ENCODE measurements around the gene KCMF1. TPM values are rescaled to one million over a fixed set of nuclear protein-coding genes. Genes with fewer than 3 reads are reported as not detected.

KCMF1 gene
- polyA plus RNA-seq, 3 donors from 2014 or later = 19.4 to 29.2 (median 25.5) TPM

DNA sequence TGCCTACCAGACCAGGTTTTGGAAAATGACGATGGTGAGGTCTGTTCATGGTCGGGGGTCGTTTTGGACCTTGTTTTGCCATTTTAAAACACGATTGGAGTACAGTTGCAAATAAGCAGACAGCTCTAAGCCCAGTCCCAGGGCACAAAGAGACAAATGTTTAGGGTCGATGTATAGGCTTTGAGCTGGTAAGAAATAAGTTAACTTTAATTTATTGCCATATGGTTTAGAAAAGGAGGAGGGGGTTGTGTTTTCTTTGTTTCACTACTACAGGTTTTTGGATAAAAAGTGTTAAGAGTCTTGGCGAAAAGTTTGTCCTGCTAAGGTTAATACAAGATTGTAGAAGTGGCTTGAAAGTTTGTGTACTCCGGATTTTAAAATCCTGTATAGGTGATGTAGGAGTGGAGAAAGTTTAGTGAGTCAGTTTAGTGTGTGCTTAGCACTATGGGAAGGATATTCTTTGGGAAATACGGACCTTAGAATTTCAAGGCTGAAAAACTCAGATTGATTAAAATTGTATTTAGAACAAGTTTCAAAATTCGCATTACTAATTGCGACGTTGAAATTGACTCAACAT is 1.3 kb downstream of the KCMF1 start:
- peak overlapping the region; percentile 93 to 97 (median 95) for H3K27ac Mint-ChIP-seq

DNA sequence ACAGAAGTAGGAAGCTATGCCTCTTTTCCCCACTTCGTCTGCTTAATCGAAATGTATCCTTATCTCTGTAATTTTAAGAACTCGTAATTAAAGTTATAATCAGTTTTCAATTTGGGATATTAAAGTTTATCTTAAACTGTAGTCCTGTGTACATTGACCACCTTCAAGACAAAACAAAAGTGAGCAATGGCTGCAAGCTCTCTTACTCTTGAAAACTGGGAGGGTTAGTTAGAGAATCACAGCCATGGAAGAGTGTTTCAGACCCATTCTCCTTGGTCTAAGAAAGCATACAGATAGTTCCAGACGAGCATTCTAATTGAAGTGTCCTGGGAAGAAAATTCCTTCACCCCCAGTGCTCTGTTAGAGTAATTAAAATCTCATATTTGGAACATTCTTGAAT is 2.0 kb downstream of the KCMF1 start:
- H3K27me3 Mint-ChIP-seq (ENCODE audit: low read depth in 3 of 3) = peaks cover 3 to 18% (median 10%) of the 10 kb centered on the region in 3 donors

More for the DNA sequence above, 1.3 kb downstream of the KCMF1 start:
- peaks cover 61 to 70% of the 10 kb centered on the region in 2 donors for H3K4me1 Mint-ChIP-seq
- H3K4me3 Mint-ChIP-seq = peak overlapping the region; percentile 84 to 92 (median 85)
- peaks cover 3 to 18% (median 10%) of the 10 kb centered on the region in 3 donors for H3K27me3 Mint-ChIP-seq (ENCODE audit: low read depth in 3 of 3)
- no peak for DNase-seq
- H3K9me3 Mint-ChIP-seq = no peaks in the 10 kb centered on the region
- H3K36me3 Mint-ChIP-seq = peaks cover 0 to 5% (median 4%) of the 10 kb centered on the region in 3 donors

DNA sequence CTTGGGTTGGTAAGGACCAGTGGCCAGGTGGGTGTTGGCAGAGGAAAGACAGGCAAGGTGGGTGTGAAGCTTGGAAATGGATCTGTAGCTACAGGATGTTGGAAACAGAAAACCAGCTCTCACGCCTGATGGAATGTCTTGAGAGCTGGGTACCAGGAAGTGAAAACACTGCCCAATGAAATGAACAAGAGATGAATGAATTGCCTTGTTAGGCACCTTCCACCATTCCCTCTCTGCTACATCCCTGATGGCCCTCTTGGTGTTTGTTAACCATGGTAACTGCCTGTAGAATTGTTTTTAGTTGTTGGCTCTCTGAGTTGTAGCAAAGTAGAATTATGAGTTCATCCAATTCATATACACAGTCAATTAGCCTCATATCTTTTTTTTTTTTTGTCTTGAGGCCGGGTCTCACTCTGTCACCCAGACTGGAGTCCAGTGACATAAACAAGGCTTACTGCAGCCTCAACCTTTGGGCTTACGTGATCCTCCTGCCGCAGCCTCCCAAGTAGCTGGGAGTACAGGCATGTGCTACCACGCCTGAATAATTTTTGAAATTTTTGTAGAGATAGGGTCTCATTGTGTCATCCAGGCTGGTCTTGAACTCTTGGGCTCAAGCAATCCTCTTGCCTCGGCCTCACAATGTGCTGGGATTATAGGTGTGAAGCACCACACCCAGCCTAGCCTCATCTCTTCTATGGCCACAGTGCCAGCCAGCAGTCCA is 9.5 kb downstream of the KCMF1 start:
- Mint-ChIP-seq H3K4me1 (peaks cover 65 to 69% of the 10 kb centered on the region in 2 donors), H3K36me3 (no peaks in the 10 kb centered on the region), H3K27ac (peak overlapping the region; percentile 4 to 67 (median 39)), H3K4me3 (peak overlapping the region; percentile 13 to 55 (median 48)), H3K27me3 (ENCODE audit: low read depth in 3 of 3) (peaks cover 0 to 3% (median 0%) of the 10 kb centered on the region in 3 donors), H3K9me3 (no peaks in the 10 kb centered on the region)
- DNase-seq = no peak

More for the DNA sequence above, 2.0 kb downstream of the KCMF1 start:
- Mint-ChIP-seq H3K27ac (peak overlapping the region; percentile 89 to 97 (median 94)), H3K36me3 (peaks cover 0 to 5% (median 4%) of the 10 kb centered on the region in 3 donors), H3K4me1 (peaks cover 65 to 73% of the 10 kb centered on the region in 2 donors), H3K9me3 (no peaks in the 10 kb centered on the region), H3K4me3 (peak overlapping the region; percentile 62 to 92 (median 85))
- DNase-seq = no peak

DNA sequence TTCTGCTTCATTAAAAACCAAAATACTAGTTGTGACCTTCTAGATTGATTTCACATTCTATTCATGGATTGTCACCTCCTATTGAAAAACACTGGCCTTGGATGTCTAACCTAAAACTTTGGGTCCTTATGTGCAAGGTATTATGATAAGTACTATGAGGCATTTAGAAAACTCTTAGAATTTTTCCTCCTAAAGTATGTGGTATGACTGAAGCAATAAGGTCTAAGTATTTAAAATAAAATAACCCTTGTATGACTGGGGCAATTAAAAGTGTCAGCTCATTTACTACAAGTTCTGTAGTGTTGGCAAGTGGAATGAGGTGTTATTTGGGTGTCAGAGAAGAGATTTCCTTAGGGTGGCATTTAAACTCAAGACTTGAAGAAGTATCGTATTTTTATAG is 15.1 kb downstream of the KCMF1 start:
- Mint-ChIP-seq H3K4me3 (peak overlapping the region in 3 of 5 donors; percentile 1 to 67 (median 8)), H3K27me3 (ENCODE audit: low read depth in 3 of 3) (no peaks in the 10 kb centered on the region), H3K27ac (peak overlapping the region in 4 of 6 donors; percentile 53 to 87 (median 60)), H3K4me1 (peaks cover 21 to 54% of the 10 kb centered on the region in 2 donors), H3K36me3 (no peaks in the 10 kb centered on the region), H3K9me3 (no peaks in the 10 kb centered on the region)
- DNase-seq = no peak

DNA sequence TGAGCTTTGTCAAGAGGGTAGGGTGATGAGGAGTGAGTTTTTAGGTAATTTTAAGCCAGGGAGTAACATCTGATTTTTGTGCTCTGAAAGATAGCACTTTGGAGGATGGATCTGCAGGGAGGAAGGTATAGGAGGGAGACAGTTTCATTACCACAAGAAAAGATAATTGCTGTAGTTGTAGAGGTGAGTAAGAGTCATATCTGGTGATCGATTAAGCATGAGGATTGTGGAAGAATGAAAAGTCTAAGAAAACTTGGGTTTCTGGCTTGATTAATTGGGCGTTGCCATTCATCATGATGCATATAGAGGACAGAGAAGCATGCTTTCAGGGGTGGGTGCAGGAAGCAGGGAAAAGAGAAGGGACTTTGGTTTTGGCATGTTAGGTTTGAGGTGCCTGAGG is 18.5 kb downstream of the KCMF1 start:
- Mint-ChIP-seq H3K4me1 (peaks cover 6 to 39% of the 10 kb centered on the region in 2 donors), H3K27ac (no peak overlapping the region), H3K27me3 (ENCODE audit: low read depth in 3 of 3) (no peaks in the 10 kb centered on the region), H3K4me3 (no peak overlapping the region), H3K36me3 (no peaks in the 10 kb centered on the region), H3K9me3 (no peaks in the 10 kb centered on the region)
- no peak for DNase-seq

DNA sequence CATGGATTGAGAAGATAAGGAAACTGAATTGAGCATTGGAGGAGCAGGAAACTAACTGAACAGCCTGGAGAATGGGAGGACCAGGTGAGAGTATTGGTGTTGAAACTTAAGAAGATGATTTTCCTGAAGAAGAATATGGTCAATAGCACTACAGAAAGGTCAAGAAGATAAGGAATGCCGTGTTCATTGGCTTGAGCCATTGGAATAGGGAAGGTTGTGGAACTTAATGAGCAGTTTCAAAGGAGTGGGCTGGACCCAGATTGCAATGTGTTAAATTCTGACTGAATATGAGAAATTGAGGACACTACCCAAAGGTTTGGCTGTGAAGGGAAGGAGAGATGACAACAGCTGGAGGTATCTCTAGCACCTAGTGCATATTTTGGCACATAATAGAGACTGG is 19.0 kb downstream of the KCMF1 start:
- no peaks in the 10 kb centered on the region for H3K36me3 Mint-ChIP-seq
- no peaks in the 10 kb centered on the region for H3K9me3 Mint-ChIP-seq
- no peaks in the 10 kb centered on the region for H3K27me3 Mint-ChIP-seq (ENCODE audit: low read depth in 3 of 3)
- no peak overlapping the region for H3K27ac Mint-ChIP-seq
- DNase-seq = no peak
- H3K4me1 Mint-ChIP-seq = peaks cover 6 to 34% of the 10 kb centered on the region in 2 donors
- H3K4me3 Mint-ChIP-seq = no peak overlapping the region

DNA sequence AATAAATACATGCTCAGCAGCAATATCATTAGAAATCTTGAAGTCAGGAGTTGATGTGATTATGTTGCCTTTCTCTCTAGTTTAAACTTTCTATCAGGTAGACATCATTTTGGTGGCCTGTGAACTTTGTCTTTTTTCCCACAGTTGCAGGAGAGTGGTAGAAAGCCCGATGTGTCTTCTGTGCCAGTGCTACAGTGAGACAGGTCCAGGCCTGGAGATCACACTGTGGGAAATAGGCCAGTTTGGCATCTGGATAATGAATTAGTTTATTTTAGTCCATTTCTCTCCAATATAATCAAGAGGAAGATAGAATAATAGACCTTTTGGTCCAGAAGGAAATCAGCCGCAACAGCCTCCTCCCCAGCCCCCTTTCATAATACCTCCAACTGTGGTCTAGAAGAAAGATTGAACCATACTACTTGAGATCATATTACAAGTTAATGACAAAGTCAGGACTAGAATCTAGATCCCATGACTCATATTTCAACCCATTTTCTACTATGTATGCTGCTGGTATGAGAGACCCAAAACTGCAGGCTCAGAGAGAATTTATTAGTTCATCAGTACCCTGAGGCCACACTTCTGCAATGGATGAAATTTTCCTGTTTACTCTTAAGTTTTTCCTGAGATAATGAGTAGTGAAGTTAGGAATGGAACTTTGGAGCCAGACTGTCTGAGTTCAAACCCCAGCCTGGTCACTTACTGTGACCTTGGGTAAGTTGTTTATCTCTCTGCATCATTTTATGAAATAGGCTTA is 20.6 kb downstream of the KCMF1 start:
- Mint-ChIP-seq H3K9me3 (no peaks in the 10 kb centered on the region), H3K36me3 (no peaks in the 10 kb centered on the region), H3K27me3 (ENCODE audit: low read depth in 3 of 3) (no peaks in the 10 kb centered on the region), H3K4me1 (peaks cover 23 to 30% of the 10 kb centered on the region in 2 donors), H3K27ac (peak overlapping the region in 3 of 6 donors; percentile 4 to 29 (median 11)), H3K4me3 (no peak overlapping the region)
- no peak for DNase-seq

DNA sequence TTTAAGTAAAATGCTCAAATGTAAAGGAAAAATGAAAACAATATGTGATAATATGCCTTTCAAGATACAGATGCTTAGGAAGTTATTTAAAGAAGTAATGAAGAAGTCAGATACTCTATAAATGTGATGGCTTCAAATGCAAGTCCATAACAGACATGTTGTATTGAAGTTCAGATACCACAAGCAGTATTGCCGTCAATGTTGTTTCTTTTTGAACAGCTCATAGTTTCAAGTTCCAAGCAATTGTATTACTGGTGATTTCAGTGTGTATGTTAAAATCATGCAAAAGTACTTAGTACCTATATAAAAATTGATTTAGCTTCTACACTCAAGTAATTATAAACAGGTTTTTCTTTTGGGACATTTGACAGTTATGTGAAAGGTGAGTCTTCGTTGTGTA is 24.9 kb downstream of the KCMF1 start:
- Mint-ChIP-seq H3K4me1 (peaks cover 38 to 49% of the 10 kb centered on the region in 2 donors), H3K27me3 (ENCODE audit: low read depth in 3 of 3) (no peaks in the 10 kb centered on the region), H3K9me3 (no peaks in the 10 kb centered on the region), H3K36me3 (no peaks in the 10 kb centered on the region), H3K27ac (peak overlapping the region in 2 of 6 donors; percentile 43 to 69), H3K4me3 (no peak overlapping the region)
- DNase-seq = no peak

DNA sequence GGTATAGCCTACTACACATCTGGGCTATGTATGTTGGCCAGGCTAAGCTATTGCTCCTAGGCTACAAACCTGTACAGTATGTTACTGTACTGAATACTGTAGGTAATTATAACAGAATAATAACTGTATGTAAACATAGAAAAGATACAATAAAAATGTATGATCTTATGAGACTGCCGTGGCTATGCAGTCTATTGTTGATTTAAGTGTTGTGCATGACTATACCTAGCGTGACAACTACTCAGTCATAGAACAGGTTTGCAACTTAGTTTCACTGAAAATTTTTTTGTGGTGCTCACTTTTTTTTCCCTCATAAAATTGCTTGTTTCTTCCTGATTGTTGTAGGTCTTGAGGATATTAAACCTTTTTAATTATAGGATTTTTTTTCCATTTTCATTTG is 25.9 kb downstream of the KCMF1 start:
- H3K4me3 Mint-ChIP-seq = no peak overlapping the region
- H3K9me3 Mint-ChIP-seq = no peaks in the 10 kb centered on the region
- peak overlapping the region in 2 of 6 donors; percentile 19 to 62 for H3K27ac Mint-ChIP-seq
- H3K27me3 Mint-ChIP-seq (ENCODE audit: low read depth in 3 of 3) = no peaks in the 10 kb centered on the region
- DNase-seq = no peak
- peaks cover 44 to 56% of the 10 kb centered on the region in 2 donors for H3K4me1 Mint-ChIP-seq
- H3K36me3 Mint-ChIP-seq = no peaks in the 10 kb centered on the region

DNA sequence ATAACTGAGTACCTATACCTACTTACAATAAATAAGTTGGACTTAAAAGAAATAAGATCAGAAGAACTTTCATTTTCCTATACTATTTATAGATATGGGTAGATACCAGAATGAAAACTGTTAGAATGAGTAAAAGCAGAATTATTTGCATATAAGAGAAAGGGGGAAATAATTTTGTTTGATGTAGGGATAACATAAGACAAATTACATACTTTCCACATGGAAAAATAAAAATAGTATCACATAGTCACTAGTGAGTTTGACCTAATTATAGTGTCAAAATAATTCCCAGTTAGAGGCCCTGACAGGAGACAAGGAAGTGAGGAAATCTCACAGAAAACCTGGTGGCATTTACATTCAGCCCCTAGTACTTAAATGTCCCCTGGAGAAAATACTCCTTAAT is 28.6 kb downstream of the KCMF1 start:
- H3K9me3 Mint-ChIP-seq = no peaks in the 10 kb centered on the region
- H3K4me1 Mint-ChIP-seq = peaks cover 53 to 73% of the 10 kb centered on the region in 2 donors
- H3K4me3 Mint-ChIP-seq = peak overlapping the region in 1 of 5 donors; percentile 27
- peak overlapping the region in 1 of 6 donors; percentile 18 for H3K27ac Mint-ChIP-seq
- no peaks in the 10 kb centered on the region for H3K36me3 Mint-ChIP-seq
- no peaks in the 10 kb centered on the region for H3K27me3 Mint-ChIP-seq (ENCODE audit: low read depth in 3 of 3)
- DNase-seq = no peak

DNA sequence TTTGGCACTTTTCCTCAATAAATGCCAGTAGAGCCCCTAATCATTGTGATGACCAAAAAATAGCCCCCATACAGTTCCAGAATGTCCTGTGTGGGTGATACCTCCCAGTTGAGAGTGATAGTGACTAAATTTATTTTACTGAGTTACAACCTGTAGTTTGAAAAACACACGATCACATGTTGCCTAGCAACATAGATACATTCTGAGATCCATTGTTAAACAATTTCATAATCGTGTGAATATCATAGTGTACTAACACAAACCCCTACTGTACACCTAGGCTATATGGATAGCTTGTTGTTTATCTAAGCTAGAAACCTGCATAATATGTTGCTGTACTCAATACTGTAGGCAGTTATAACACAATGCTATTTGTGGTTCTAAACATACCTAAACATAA is 30.6 kb downstream of the KCMF1 start:
- Mint-ChIP-seq H3K36me3 (no peaks in the 10 kb centered on the region), H3K9me3 (no peaks in the 10 kb centered on the region), H3K27ac (peak overlapping the region in 3 of 6 donors; percentile 27 to 57 (median 42)), H3K27me3 (ENCODE audit: low read depth in 3 of 3) (no peaks in the 10 kb centered on the region), H3K4me3 (no peak overlapping the region), H3K4me1 (peaks cover 52 to 68% of the 10 kb centered on the region in 2 donors)
- DNase-seq = no peak

DNA sequence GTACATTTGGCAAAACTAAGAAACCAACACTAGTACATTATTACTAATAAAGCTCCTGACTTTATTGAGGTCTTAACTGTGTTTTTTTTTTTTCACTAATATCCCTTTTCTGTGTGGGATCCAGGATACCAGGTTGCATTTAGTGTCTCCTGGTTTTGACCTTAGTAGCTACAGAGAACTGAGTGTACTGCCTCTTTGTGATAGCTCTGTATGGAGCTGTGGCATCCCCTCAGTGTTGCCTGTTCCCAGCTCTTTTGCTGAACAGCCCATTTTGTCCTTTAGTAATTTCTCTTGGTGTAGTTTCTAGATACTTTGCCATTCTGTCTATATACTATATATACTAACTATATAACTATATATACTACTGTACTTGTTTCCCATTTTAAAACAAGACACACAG is 31.6 kb downstream of the KCMF1 start:
- H3K9me3 Mint-ChIP-seq = no peaks in the 10 kb centered on the region
- peak overlapping the region in 3 of 6 donors; percentile 28 to 40 (median 40) for H3K27ac Mint-ChIP-seq
- H3K4me1 Mint-ChIP-seq = peaks cover 51 to 68% of the 10 kb centered on the region in 2 donors
- no peak overlapping the region for H3K4me3 Mint-ChIP-seq
- H3K27me3 Mint-ChIP-seq (ENCODE audit: low read depth in 3 of 3) = no peaks in the 10 kb centered on the region
- no peak for DNase-seq
- H3K36me3 Mint-ChIP-seq = peaks cover 5 to 6% (median 5%) of the 10 kb centered on the region in 3 donors

DNA sequence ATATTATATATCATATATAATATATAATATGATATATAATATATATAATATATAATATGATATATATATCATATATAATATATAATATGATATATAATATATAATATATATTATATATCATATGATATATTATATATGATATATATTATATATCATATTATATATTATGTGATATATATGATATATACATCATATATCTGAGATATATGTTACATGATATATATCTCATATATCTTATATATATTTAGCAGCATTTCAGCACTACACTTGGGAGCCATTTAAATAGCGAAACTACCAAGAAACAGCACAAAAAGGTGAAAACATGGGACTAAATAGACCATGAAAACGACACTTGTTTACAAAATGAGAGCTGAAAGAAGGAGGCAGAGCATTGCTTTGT is 37.3 kb downstream of the KCMF1 start:
- no peaks in the 10 kb centered on the region for H3K27me3 Mint-ChIP-seq (ENCODE audit: low read depth in 3 of 3)
- H3K36me3 Mint-ChIP-seq = peaks cover 5 to 13% (median 11%) of the 10 kb centered on the region in 3 donors
- peaks cover 66 to 77% of the 10 kb centered on the region in 2 donors for H3K4me1 Mint-ChIP-seq
- DNase-seq = no peak
- H3K27ac Mint-ChIP-seq = no peak overlapping the region
- H3K9me3 Mint-ChIP-seq = no peaks in the 10 kb centered on the region
- H3K4me3 Mint-ChIP-seq = no peak overlapping the region

All from immature natural killer cell (primary cell).